GM11168 (cell line): ENCODE data around the gene ID2.

Experiments used
- in situ Hi-C: fragments of 300-500 bp; cut with MboI; formaldehyde crosslinking; loops from one replicate; pipeline ENCODE4 v1.12.0; 2022; ENCODE audit warnings: low sequenced_read_pairs; ENCODE audit not compliant: unreplicated experiment

Gene ID2

DNA sequence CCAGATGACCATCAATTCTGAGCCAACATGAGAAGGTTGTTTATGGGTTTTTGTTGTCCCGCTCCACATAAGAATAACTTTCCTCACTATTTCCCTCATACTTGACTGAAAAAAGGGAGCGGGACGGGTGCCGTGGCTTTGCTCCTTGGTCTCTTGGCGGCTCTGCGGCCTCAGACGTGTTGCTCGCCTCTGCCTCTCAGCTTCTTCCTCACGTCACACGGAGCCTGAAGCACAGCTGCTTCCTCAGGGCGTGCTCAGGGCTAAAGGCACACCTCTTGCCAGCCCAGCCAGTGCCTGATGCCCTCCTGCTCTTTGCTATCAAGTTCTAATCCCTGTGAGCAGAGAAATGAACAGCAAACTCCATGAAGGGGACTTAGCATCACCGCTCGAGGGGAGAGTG is 17.9 kb upstream of the ID2 start:
- in situ Hi-C loops = no loop called here

DNA sequence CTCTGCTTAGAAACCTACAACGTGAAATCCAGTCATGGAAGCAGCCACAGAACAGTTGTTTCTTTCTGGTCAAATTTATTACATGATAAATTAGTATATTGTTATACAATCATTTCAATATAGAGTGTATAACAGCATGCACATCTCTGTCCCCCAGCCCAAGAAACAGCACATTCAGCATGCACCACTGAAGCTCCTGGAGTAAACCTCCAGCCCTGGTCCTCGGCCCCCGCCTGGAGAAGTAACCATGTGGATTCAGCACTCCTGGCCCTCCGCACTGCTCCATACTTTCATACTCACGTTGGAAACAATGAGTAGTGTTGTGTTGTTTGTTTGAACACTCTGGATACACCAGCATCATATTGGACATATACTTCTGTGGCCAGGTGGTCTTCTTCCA is 15.3 kb upstream of the ID2 start:
- in situ Hi-C loops = no loop called here

DNA sequence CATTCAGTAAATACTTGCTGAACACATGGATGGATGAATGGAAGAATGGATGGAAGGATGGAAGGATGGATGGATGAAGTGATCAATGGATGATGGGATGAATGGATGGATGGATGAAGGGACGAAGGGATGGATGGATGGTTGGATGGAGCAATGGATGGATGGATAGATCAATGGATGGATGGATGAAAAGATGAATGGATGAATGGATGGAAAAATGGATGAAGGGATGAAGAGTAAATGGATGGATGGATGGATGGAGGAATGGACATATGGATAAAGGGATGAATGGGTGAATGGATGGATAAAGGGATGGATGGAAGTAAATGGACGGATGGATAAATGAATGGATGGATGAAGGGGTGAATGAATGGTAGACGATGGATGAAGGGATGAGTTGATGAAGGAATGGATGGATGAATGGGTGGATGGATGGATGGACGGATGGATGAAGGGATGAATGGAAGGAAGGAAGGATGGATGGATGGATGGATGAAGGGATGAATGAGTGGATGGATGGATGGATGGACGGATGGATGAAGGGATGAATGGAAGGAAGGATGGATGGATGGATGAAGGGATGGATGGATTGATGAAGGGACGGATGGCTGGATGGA is 13.9 kb upstream of the ID2 start:
- in situ Hi-C loops = no loop called here

DNA sequence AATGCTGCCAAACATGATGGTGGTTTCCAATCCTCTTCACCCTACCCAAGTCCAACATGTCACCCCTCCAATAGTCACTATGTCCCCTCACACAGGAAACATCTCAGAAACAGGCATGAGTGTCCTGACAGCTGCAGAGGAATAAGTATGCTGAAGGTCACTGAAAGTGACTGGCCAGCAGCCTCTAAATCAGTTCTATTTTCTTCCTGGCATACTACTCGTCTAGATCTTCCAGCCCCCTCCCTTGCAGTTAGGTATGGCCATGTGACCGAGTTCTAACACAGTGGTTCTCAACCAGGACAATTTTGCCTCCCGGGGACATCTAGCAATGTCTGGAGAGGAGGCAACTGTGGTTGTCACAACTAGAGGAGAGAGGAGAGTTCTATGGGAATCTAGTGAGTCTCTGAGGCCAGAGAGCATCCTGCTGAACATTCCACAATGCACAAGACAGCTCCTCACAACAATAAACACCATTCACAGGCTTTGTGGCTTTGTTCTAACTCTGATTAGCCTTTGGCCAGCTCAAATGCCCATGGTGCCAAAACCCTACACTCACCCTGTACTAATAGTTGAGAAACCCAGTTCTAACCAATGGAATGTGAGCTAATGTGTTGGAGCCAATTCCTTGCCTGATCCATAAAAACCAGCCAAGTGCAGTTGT is 12.6 kb upstream of the ID2 start:
- in situ Hi-C loops = no loop called here

DNA sequence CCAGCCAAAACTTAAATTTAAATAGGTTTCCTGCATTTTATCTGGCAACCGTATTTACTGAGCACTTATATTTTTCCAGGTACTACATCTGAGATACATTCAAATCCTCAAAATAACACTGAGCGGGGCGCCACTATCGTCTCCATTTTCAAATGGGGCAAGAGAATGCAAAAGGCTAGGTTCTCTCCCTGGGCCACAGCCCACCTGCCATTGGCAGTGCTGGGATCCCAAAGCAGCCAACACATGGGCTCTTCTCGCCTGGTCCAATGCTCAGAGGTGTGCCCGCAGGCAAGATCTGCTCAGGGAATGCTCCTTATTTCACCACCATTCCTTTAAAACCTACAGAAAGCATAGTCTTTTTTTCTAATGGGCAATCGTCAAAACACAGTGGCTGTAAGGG is 11.3 kb upstream of the ID2 start:
- in situ Hi-C loops = no loop called here

DNA sequence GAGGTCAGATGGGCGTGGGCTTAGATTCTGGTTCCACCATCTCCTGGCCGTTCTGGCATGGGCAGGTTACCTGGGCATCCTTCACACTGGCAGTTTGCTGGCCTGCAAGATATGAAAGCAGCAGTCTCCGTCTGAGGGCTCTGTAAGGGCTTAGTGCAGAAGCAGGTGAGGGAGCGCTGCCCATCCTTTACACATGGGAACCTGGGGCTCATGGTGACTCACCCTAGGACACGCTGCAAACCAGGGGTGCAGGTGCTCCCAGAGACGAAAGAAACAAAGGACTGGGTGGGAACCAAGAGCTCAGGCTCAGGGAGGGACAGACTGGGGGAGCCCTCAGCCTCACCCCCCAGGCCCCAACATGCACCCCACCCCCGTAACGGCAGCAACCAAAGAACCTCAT is 10.7 kb upstream of the ID2 start:
- in situ Hi-C loops = no loop called here

DNA sequence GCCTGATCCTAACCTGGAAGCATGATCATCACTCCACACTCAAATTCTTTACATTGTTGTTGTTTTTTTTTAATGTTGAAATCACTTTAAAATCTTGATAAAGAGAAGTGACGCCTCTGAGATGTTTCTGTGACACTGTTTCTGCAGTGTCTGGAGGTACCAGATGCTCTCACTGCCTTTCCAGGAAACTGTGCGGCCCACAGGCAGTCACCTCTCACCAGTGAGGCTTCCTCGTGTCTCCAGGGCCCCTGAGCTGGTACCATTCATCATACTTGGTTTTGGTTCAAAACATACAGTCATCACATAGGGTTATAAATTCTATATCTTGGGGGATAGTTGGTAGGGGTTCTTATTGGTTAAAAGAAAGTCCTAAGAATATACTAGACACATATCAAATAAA is 10.1 kb upstream of the ID2 start:
- in situ Hi-C loops = no loop called here

DNA sequence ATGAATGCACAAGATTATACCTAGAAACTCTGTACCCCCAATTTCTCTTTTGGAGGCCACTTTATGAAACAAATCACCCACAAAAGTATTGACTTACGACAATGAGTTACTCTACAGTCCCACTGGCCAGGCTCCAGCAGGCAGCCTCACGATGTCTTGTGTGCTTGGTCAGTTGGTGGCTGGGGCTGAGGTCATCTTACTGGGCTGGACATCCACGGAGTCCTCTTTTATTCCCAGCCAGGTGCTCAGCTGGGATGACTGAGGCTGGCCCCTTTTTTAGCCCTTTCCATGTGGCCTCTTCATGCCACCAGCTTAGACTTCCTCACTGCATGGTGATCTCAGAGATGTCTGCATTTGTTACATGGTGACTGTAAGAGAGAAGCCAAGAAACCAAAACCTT is 8.9 kb upstream of the ID2 start:
- in situ Hi-C loops = no loop called here

DNA sequence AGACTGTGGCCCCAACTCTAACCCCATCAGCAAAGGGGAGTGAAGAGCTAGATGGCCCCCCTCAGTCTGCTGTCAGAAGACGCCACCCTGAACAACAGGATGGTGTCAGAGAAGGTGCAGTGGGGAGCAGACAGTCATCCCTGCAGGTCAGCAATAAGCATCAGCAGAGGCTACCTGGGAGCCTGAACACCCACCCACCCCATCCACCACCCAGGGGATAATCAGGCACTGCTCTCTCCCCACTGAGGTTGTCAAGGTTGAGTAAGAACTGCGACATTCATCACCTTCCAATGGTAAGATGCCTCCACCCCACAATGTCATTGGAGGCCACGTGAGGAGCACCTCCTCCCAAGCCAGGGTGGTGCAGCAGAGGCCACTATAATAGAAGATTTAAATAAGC is 8.5 kb upstream of the ID2 start:
- in situ Hi-C loops = no loop called here

DNA sequence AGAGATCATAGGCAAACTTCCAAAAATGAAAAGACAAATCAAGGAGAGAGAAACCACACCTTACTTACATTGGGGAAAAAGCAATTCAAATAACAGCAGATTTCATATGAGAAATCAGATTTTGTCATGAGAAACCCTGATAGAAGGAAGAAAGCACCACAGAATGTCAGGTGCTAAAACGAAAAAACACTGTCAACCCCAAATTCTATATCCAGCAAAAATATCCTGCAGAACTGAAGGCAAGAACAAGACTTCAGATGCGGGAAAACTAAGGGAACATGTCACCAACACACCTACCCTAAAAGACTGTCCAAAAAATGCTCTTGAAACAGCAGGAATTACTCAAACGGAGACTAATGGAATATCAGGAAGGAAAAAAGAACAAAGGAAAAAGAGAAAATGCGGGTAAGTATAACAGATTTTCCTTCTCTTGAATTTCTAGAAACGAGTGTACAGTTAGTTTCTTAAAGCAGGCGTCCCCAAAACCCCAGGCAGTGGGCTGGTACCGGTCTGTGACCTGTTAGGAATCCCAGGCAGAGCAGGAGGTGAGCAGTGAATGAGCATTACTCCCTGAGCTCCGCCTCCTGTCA is 7.3 kb upstream of the ID2 start:
- in situ Hi-C loops = loop anchor here (25.0 kb wide), 1 partner anchor 362 kb away; no protein-coding TSS in a partner anchor

DNA sequence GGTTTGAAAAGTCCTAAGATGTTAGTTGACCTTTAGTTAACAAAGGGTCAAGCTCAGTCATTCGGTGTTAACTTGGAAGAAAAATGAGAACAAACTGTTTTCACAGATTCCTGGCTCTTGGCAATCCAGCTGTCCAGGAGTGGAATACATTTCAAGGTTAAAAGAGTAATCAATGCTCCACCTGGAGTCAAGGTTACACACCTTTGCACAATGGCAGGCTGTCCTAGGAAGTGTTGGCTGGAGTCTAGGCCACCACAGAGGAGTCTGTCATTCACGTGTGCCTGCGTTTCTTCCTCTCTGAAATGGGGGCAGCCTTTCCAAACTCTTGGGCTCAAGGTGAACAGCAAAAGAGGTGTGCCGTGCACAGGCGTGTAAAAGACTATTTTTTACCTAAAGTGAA is 6.3 kb upstream of the ID2 start:
- in situ Hi-C loops = loop anchor here (25.0 kb wide), 1 partner anchor 363 kb away; no protein-coding TSS in a partner anchor

DNA sequence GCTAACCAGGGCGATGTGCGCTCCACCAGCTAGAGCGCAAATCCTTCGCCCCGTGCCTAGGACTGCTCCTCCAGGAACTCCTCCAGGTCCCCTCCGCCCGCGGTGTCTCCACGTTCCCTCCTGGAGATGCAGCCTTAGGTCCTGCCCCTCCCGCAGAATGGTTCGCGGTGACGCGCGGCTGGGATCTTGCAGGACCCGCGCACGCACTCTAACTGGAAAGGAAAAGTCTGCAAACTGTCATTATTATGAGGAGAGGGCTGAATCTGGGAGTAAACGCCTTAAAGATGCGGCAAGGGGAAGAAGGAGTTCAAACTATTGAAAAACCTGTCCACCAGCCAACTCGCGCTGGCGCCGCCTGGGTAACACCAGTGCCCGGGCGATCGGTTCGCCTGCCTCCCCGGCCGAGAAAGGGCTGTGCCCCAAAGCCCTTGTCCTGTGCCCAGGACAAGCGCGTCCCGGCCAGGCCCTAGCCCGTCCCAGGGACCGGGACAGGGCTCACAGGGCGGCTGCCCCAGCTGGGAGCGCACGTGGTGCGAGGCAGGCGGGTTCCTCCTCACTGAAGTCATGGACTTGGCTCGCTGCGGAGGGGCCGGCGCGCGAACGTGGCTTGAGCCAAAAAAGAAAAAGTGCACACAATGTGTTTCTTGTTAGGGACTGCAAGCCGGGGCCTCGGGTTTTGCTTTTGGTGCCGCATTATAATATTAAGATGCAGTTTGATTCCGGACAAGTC is 5.5 kb upstream of the ID2 start:
- in situ Hi-C loops = loop anchor here (25.0 kb wide), 1 partner anchor 364 kb away; no protein-coding TSS in a partner anchor

DNA sequence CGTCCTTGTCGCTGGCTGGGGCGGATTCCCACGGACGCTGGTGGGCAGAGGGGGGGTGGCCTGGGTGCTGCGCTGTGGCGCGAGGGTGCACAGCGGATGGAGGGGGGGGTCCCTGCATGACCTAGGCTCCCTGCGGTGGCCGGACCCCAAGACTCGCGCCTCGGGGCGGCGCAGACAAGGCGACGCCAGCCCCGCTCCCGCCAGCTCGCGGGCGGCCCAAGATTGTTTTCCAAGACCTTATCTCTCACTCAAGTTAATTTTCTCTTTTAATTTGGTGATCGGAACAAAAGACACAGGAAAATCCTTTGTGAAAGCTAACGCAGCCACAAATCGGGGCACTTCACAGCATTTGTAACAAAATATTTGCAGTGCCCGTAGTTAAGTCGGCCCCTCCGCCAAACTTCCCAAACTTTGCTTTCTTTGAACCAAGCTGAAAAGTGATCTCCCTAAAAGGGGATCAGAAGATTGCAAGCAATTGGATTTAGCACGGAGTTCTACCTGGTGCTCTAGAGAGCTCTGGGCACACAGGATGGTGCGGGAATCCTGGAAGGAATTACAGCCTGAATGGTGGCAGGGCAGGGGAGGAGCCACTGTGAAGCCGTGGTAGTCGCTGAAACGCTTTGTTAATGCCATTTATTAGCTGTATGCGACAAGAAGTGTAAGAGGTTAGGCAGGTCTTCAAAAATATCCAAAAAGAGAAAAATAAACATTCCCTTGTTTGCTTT is 4.8 kb upstream of the ID2 start:
- in situ Hi-C loops = loop anchor here (25.0 kb wide), 1 partner anchor 365 kb away; no protein-coding TSS in a partner anchor

DNA sequence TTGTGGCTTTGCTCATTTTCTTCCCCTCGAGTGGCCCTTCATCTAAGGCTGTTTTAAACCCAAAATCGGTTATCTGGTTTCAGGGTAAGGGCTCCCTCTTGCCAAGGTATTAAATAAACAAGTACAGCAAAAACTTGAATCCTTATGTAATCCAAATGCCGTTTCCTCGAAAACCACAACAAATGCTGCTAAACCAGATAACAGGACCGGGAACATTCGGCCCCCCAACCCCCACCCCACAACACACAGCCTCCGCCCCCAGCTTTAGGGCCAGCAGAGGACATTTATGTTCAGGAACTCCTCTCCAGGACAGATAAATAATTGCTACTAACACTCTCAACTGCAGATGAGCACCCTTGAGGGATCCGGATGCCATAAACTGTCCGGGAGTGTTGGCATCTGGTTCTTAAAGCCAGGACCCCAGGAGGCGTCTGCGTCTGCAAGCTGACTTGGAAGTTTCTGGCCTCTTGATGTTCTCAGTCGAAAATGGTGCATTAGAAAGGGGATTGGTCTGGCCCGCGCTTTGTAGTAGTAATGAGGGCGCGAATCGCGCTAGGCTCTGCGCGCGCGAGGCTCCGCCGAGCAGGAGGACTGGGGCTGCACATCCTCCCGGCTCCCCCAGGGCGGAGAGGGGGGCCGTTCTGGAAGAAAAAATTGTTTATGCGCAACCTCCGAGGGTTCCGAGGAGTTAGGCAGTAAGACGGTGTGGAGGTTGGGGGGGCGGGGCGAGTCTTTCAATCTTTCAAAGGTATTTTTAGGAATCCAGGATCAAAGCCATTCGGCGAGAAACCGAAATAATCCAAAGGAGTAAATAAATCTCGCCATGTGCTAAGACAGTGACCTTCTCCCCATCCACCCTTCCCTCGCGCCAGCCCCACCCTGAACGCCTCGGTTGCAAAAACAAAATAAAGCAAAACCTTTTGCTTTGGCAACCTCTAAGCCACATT is 3.9 kb upstream of the ID2 start:
- in situ Hi-C loops = loop anchor here (25.0 kb wide), 1 partner anchor 366 kb away; no protein-coding TSS in a partner anchor

DNA sequence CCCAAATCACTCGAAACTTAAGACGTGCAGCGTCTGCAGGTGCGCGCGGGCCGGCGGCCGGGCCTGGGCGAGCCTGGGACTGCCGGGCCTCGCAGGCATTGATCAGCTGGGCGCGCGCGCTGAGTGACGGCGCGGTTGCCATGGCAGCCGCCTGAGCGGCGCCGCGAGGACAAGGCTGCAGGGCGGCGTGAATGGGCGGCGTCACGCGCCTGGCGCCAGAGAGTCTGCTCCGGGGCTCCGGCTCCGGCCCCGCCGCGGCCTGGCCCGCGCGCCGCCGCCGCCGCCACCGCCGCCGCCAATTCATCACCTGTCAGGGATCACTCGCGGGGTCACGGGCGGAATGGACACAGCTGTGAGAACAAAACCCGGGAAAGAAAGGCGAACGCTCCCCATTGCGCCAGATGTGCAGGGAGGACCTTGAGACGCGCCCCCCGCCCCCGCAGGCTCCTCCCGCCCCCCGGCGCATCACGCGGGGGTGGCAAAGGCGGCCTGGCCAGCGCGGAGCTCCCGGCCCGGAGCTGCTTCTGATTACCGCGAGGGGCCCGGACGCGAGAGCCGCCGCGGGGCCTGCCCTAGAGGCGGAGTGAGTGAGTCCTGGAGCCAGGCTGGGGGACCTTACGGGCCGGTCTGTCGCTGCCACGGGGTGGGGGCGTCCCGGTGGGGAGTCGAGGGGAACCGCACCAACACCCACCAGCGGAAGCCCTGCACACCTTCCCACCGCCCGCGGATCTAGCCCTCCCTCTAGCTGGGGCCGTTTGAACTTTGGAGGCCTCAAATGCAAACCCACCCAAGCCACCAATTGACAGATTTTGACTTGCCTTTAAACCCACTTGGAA is 2.9 kb upstream of the ID2 start:
- in situ Hi-C loops = loop anchor here (25.0 kb wide), 1 partner anchor 367 kb away; no protein-coding TSS in a partner anchor

DNA sequence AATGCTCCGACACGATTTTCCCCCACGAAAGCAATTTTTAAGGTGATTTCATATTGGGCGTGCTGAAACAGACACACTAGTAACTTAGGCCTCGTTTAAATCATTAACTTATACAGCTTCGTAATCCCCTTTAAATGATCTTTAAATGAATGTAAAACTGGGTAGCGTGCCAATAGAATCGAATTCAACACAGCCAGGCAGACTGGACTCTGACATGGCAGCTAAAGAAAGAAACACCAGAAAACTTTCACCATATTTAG is 2.4 kb upstream of the ID2 start:
- in situ Hi-C loops = loop anchor here (25.0 kb wide), 1 partner anchor 367 kb away; no protein-coding TSS in a partner anchor

DNA sequence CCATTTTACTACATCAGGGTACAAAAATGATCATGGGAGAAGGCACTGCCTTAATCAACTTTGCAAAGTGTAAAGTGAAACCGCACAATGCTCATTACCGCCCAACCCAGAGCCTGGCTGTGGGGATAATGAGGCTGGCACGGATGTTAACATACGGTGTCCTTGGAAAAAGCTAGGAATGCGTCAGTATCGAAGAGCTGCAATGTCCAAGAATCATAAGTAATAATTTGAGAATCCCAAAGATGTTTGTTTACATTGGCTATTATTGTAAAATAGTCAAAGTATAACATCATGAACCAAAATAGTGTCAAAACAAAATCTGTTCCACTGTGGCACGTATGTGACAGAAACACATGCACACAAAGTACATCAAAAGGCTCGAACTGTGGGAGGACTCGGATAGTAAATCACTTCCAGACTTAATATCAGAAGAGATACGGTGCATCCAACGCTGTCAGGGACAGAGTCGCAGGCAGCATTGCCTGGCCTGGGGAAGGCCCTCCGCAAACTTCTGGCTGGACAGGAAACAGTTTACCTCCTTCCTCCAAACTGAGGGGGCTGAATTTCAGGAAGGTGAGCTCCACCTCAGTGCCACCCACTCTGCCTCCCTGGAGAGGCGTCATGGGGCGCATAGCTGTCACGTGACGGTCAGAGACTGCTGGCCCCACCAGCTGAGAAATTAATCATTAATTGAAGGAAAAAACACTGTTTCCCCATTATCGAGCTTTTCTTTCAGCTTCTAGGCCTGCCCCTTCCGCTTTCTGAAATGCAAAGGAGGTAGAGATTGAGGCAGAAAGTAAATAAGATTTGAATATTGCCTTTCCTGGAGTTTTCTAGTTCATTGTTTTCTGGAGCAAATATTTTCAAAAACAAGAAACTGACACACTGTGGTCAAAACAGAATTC is 1.8 kb upstream of the ID2 start:
- in situ Hi-C loops = loop anchor here (10.0 to 25.0 kb wide), 4 partner anchors 368 to 1255 kb away; no protein-coding TSS in a partner anchor
